ENCODE measurements around the gene GUCY1A2. TPM values are rescaled to one million over a fixed set of nuclear protein-coding genes. Genes with fewer than 3 reads are reported as not detected.

The GUCY1A2 gene
- polyA plus RNA-seq, 1 donor (not counting 4 experiments of a cell fraction or from before 2014, with no cell fraction given): not detected

DNA sequence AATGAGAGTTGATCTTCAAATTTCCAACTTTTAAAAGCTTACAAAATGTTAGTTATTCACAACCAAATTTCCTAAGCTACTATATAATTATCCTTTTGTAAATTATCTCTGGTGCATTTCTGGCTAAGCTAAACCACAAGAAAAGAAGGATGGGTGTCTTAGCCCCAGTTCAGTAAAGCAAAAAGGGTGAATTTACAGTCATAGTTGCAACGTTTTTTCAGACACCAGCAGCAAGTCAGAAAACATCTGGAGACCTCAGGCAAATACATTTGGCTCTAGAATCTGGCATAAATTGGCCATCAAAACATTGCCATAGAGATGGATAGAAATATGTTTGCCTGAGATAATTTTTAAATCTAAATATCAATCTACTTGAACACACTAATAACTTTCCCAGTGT lies 257.0 kb downstream of the GUCY1A2 start:
- dilution Hi-C loops (cut with MboI; ENCODE audit: extremely low pct_ligation_motif_present, low sequenced_read_pairs): no loop called here
- Histone ChIP-seq H3K4me1 (ENCODE audit: control insufficient read depth, extremely low read depth, insufficient read depth, low read length) (no peaks in the 10 kb centered on the region), H3K9me3 (ENCODE audit: control insufficient read depth, low read depth, low read length) (no peaks in the 10 kb centered on the region), H3K9me1 (ENCODE audit: control insufficient read depth, extremely low read depth, insufficient read depth, low read length) (no peaks in the 10 kb centered on the region), H4K20me1 (ENCODE audit: control insufficient read depth, extremely low read depth, insufficient read depth, low read length) (no peaks in the 10 kb centered on the region), H3K27me3 (ENCODE audit: control insufficient read depth, extremely low read depth, insufficient read depth, low read length) (no peaks in the 10 kb centered on the region), H3K79me2 (ENCODE audit: control insufficient read depth, insufficient read depth, low read length) (no peaks in the 10 kb centered on the region), H3K36me3 (ENCODE audit: control insufficient read depth in 2 of 2, extremely low read depth in 1 of 2, insufficient read depth in 2 of 2, low read length in 2 of 2) (no peaks in the 10 kb centered on the region), H3K4me2 (ENCODE audit: control insufficient read depth, extremely low read depth, insufficient read depth, low read depth, low read length) (no peak overlapping the region), H3K27ac (ENCODE audit: control insufficient read depth, insufficient read depth, low read length) (no peak overlapping the region), H2AFZ (ENCODE audit: control insufficient read depth, low read length) (no peak overlapping the region), H3K4me3 (ENCODE audit: control insufficient read depth in 2 of 3, extremely low read depth in 1 of 3, insufficient read depth in 2 of 3, low read depth in 1 of 3, low read length in 3 of 3) (no peak overlapping the region), H3K9ac (ENCODE audit: control insufficient read depth, extremely low read depth, insufficient read depth, low read length) (no peak overlapping the region)
- FAIRE-seq (no peak), DNase-seq (ENCODE audit: low read depth, low spot score) (no peak)
- TF ChIP-seq, protein P1, sequence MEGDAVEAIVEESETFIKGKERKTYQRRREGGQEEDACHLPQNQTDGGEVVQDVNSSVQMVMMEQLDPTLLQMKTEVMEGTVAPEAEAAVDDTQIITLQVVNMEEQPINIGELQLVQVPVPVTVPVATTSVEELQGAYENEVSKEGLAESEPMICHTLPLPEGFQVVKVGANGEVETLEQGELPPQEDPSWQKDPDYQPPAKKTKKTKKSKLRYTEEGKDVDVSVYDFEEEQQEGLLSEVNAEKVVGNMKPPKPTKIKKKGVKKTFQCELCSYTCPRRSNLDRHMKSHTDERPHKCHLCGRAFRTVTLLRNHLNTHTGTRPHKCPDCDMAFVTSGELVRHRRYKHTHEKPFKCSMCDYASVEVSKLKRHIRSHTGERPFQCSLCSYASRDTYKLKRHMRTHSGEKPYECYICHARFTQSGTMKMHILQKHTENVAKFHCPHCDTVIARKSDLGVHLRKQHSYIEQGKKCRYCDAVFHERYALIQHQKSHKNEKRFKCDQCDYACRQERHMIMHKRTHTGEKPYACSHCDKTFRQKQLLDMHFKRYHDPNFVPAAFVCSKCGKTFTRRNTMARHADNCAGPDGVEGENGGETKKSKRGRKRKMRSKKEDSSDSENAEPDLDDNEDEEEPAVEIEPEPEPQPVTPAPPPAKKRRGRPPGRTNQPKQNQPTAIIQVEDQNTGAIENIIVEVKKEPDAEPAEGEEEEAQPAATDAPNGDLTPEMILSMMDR (optimal IDR thresholded peaks at IDR 0.05 in 1 of 3, IDR thresholded peaks at IDR 0.05 in 1 of 3, conservative IDR thresholded peaks at IDR 0.05 in 1 of 3; ENCODE audit: extremely low read depth in 1 of 3, insufficient read depth in 2 of 3, low read length in 3 of 3): no peak
- no peak for TF ChIP-seq EZH2 (IDR thresholded peaks at IDR 0.05; ENCODE audit: low read length)

DNA sequence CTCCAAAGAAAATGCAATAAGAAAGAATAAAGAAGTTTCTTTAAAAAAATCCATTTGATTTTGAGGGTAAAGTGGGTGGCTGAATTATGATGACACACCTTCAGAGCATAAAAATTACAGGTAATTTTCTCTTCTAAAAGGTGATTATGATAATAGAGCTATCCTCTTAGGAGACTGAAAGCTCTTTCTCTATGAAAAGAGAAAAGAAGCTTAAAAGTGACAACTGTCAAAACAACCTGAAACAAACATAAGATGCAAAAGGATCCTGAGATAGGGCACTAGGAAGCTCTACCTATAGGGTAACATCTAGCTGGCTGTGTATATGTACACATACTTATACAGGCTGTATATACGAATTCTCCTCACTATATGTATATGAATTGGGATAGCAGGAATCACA lies 270.2 kb downstream of the GUCY1A2 start:
- H3K9ac ChIP-seq (ENCODE audit: control insufficient read depth, extremely low read depth, insufficient read depth, low read length): no peak overlapping the region
- no peak overlapping the region for H3K4me2 ChIP-seq (ENCODE audit: control insufficient read depth, extremely low read depth, insufficient read depth, low read depth, low read length)
- H3K9me3 ChIP-seq (ENCODE audit: control insufficient read depth, low read depth, low read length): no peaks in the 10 kb centered on the region
- no peak overlapping the region for H3K4me3 ChIP-seq (ENCODE audit: control insufficient read depth in 2 of 3, extremely low read depth in 1 of 3, insufficient read depth in 2 of 3, low read depth in 1 of 3, low read length in 3 of 3)
- no peaks in the 10 kb centered on the region for H3K4me1 ChIP-seq (ENCODE audit: control insufficient read depth, extremely low read depth, insufficient read depth, low read length)
- FAIRE-seq (no peak), DNase-seq (ENCODE audit: low read depth, low spot score) (no peak)
- H4K20me1 ChIP-seq (ENCODE audit: control insufficient read depth, extremely low read depth, insufficient read depth, low read length): no peaks in the 10 kb centered on the region
- no peaks in the 10 kb centered on the region for H3K79me2 ChIP-seq (ENCODE audit: control insufficient read depth, insufficient read depth, low read length)
- dilution Hi-C loops (cut with MboI; ENCODE audit: extremely low pct_ligation_motif_present, low sequenced_read_pairs): no loop called here
- no peaks in the 10 kb centered on the region for H3K27me3 ChIP-seq (ENCODE audit: control insufficient read depth, extremely low read depth, insufficient read depth, low read length)
- H3K27ac ChIP-seq (ENCODE audit: control insufficient read depth, insufficient read depth, low read length): no peak overlapping the region
- no peaks in the 10 kb centered on the region for H3K36me3 ChIP-seq (ENCODE audit: control insufficient read depth in 2 of 2, extremely low read depth in 1 of 2, insufficient read depth in 2 of 2, low read length in 2 of 2)
- H3K9me1 ChIP-seq (ENCODE audit: control insufficient read depth, extremely low read depth, insufficient read depth, low read length): no peaks in the 10 kb centered on the region
- no peak overlapping the region for H2AFZ ChIP-seq (ENCODE audit: control insufficient read depth, low read length)
- TF ChIP-seq, protein P1 (optimal IDR thresholded peaks at IDR 0.05 in 1 of 3, IDR thresholded peaks at IDR 0.05 in 1 of 3, conservative IDR thresholded peaks at IDR 0.05 in 1 of 3; ENCODE audit: extremely low read depth in 1 of 3, insufficient read depth in 2 of 3, low read length in 3 of 3): no peak
- no peak for TF ChIP-seq EZH2 (IDR thresholded peaks at IDR 0.05; ENCODE audit: low read length)

All from keratinocyte (primary cell).